Fibroblast of lung (primary cell): Measurements from ENCODE around the gene ATF6B. TPM values are rescaled to one million over a fixed set of nuclear protein-coding genes. Genes with fewer than 3 reads are reported as not detected.

Experiments
- DNase-seq, 2 donors: peaks; one replicate each; pipeline versions ENCODE4 v3.0.0 to v3.0.0-alpha.2; 2010; ENCODE audit warnings: low read depth in 2 of 2
- H2AFZ ChIP-seq: 2 replicates; pipeline ENCODE4 v1.5.1; 2012; ENCODE audit warnings: low read length, control low read depth, inconsistent platforms
- H3K27ac ChIP-seq: 2 replicates; pipeline ENCODE4 v1.5.1; 2011; ENCODE audit warnings: low read length, control low read depth; ENCODE audit not compliant: insufficient read depth
- H3K27me3 ChIP-seq: 2 replicates; pipeline ENCODE4 v1.5.1; 2011; ENCODE audit warnings: mild to moderate bottlenecking, low read length; ENCODE audit not compliant: control insufficient read depth, insufficient read depth
- H3K36me3 ChIP-seq: 2 replicates; pipeline ENCODE4 v1.5.1; 2011; ENCODE audit warnings: low read length; ENCODE audit not compliant: control insufficient read depth, insufficient read depth
- H3K4me1 ChIP-seq: 2 replicates; pipeline ENCODE4 v1.5.1; 2011; ENCODE audit warnings: low read length; ENCODE audit not compliant: control insufficient read depth, insufficient read depth; ENCODE audit errors: extremely low read depth
- H3K4me2 ChIP-seq: 2 replicates; pipeline ENCODE4 v1.5.1; 2011; ENCODE audit warnings: low read length, control low read depth; ENCODE audit not compliant: insufficient read depth; ENCODE audit errors: extremely low read depth
- H3K4me3 ChIP-seq, 4 experiments: fragments of 200-600 bp in 1 of 4; sonication (generic) in 1 of 4; replicated peaks in 1 of 4; 2 replicates each; pipeline ENCODE4 v1.5.1; 2011 to 2016; ENCODE audit warnings: low read length in 4 of 4, low read depth in 3 of 4, mild to moderate bottlenecking in 3 of 4, control low read depth in 2 of 4, inconsistent platforms in 1 of 4, mixed read lengths in 1 of 4; ENCODE audit not compliant: insufficient read depth in 1 of 4; ENCODE audit errors: control extremely low read depth in 1 of 4
- H3K79me2 ChIP-seq: 2 replicates; pipeline ENCODE4 v1.5.1; 2012; ENCODE audit warnings: mild to moderate bottlenecking, low read length, inconsistent platforms; ENCODE audit not compliant: control insufficient read depth, insufficient read depth
- H3K9ac ChIP-seq: 2 replicates; pipeline ENCODE4 v1.5.1; 2011; ENCODE audit warnings: mild to moderate bottlenecking, low read length, control low read depth; ENCODE audit not compliant: insufficient read depth
- H3K9me3 ChIP-seq: 2 replicates; pipeline ENCODE4 v1.5.1; 2012; ENCODE audit warnings: low read depth, low read length; ENCODE audit not compliant: control insufficient read depth, insufficient read depth
- H4K20me1 ChIP-seq: 2 replicates; pipeline ENCODE4 v1.5.1; 2011; ENCODE audit warnings: low read length; ENCODE audit not compliant: control insufficient read depth, insufficient read depth; ENCODE audit errors: extremely low read depth
- EZH2 ChIP-seq: IDR thresholded peaks from 2 replicates; pipeline ENCODE4 v1.5.1; 2012; ENCODE audit warnings: low read length, control low read depth, mild to moderate bottlenecking; ENCODE audit errors: missing control alignments
- polyA plus RNA-seq, 2 donors: library from polyadenylated mRNA; depleted of rRNA in 1 of 2; stranded (reverse) in 1 of 2; unstranded in 1 of 2; fragments of >200 nt; gene quantifications; 2 replicates each; pipeline ENCODE4 v1.2.1, GENCODE V29; 2011 to 2012; ENCODE audit warnings: missing spikeins in 1 of 2
- total RNA-seq: library from RNA; depleted of rRNA; stranded (reverse); fragments of >200 nt; gene quantifications from 2 replicates; pipeline ENCODE4 v1.2.1, GENCODE V29; 2014
- TF ChIP-seq, protein P1 (sequence below), 2 donors: IDR thresholded peaks in 1 of 2; conservative IDR thresholded peaks in 1 of 2; 1 replicate in 1 of 2; 2 replicates in 1 of 2; pipeline ENCODE4 v1.5.1; 2011 to 2012; ENCODE audit warnings: low read length in 2 of 2, control low read depth in 1 of 2, inconsistent platforms in 1 of 2, low read depth in 1 of 2, mild to moderate bottlenecking in 1 of 2

The ATF6B gene
- total and polyA plus RNA-seq, 2 donors (not counting 1 experiment from before 2014, with no cell fraction given) = 15.7 to 36.2 TPM

DNA sequence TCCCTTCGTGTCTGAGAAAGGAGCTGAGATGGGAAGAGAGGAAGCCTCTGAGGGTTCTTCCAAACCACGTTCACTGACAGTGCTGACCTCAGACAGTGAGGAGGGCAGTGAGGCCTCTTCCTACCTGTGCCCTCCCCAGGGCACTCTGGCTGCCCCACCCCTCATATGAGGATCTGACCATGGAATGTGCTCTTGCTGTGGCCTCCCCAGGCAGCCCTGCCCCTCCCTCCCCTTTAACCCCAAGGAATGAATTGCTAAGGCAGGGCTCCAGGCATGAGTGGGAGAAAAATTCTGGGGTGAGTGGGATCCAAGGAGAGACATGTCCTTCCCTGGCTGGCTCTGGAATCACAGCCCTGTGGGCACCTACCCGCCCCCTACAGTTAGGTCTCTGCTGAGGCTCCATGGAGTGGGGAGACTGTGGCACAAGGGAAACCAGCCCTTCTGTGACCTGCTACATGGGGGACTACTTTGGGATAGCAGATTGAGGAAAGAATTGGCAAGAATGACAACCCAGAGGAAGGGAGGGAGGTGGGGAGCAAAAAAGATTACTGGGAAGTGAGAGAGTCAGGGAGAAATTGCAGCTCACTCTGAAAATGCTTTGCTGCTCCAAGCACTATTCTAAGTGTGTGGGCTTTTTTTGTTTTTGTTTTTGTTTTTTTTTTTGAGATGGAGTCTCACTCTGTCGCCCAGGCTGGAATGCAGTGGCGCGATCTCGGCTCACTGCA, 48.3 kb downstream of the ATF6B start:
- H3K27ac ChIP-seq = no peak overlapping the region

DNA sequence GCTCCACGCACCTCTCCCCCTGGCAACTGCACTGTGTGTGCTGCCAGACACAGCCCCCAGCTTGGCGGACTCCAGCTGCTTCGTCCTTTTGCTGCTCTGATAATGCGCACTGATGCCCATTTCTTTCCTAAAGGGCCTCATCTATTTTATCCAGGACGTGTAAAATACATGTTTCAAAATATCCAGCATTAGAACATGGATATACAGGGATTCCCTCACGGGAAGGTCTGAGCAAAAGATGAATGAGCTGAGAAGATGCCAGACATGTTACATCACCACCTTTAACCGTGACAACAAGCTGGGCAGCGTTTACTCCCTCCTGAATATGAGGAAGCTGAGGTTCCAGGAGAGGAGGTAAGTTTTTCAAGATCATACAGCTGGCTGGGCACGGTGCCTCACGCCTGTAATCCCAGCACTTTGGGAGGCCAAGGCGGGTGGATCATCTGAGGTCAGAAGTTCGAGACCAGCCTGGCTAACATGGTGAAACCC, 51.7 kb downstream of the ATF6B start:
- H3K36me3 ChIP-seq = no peaks in the 10 kb centered on the region
- no peak overlapping the region for H3K4me2 ChIP-seq
- H3K4me1 ChIP-seq = peaks cover 19% of the 10 kb centered on the region
- peak; percentile 59 to 87 for DNase-seq
- no peaks in the 10 kb centered on the region for H4K20me1 ChIP-seq
- H3K27me3 ChIP-seq = no peaks in the 10 kb centered on the region
- no peak for TF ChIP-seq EZH2
- TF ChIP-seq, protein P1, sequence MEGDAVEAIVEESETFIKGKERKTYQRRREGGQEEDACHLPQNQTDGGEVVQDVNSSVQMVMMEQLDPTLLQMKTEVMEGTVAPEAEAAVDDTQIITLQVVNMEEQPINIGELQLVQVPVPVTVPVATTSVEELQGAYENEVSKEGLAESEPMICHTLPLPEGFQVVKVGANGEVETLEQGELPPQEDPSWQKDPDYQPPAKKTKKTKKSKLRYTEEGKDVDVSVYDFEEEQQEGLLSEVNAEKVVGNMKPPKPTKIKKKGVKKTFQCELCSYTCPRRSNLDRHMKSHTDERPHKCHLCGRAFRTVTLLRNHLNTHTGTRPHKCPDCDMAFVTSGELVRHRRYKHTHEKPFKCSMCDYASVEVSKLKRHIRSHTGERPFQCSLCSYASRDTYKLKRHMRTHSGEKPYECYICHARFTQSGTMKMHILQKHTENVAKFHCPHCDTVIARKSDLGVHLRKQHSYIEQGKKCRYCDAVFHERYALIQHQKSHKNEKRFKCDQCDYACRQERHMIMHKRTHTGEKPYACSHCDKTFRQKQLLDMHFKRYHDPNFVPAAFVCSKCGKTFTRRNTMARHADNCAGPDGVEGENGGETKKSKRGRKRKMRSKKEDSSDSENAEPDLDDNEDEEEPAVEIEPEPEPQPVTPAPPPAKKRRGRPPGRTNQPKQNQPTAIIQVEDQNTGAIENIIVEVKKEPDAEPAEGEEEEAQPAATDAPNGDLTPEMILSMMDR (conservative IDR thresholded peaks at IDR 0.05 in 1 of 2, IDR thresholded peaks at IDR 0.05 in 1 of 2; ENCODE audit: low read depth in 1 of 2, low read length in 2 of 2) = no peak
- no peak overlapping the region for H3K4me3 ChIP-seq
- H3K9ac ChIP-seq = no peak overlapping the region
- no peaks in the 10 kb centered on the region for H3K79me2 ChIP-seq
- no peak overlapping the region for H3K27ac ChIP-seq
- H3K9me3 ChIP-seq = no peaks in the 10 kb centered on the region
- H2AFZ ChIP-seq = no peak overlapping the region

More for the DNA sequence above, 48.3 kb downstream of the ATF6B start:
- Histone ChIP-seq H3K9ac (no peak overlapping the region), H3K4me2 (no peak overlapping the region), H4K20me1 (no peaks in the 10 kb centered on the region), H3K4me1 (peaks cover 38% of the 10 kb centered on the region), H3K36me3 (no peaks in the 10 kb centered on the region), H2AFZ (no peak overlapping the region), H3K9me3 (no peaks in the 10 kb centered on the region), H3K79me2 (no peaks in the 10 kb centered on the region), H3K27me3 (no peaks in the 10 kb centered on the region), H3K4me3 (no peak overlapping the region)
- TF ChIP-seq, protein P1 (conservative IDR thresholded peaks at IDR 0.05 in 1 of 2, IDR thresholded peaks at IDR 0.05 in 1 of 2; ENCODE audit: low read depth in 1 of 2, low read length in 2 of 2) = no peak
- DNase-seq = no peak

DNA sequence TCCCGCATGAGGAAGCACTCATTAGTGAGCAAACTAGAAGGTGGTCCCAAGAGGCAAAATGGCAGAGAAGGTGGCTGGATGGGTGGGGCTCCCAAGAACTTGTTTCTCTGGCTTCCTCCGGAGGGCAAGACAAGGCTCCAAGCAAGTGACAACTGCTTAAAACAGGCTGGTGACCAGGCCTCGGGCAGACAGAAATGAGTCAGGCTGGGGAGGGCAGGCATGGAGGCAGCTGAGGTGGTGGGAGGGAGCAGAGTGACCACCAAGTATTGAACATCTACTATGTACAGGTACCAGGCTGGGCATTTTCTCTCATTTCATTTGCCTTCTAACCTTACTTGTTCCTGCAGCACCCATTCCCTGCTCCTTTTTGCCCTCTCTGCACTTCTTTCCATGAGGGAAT, 52.3 kb downstream of the ATF6B start:
- H3K36me3 ChIP-seq = peaks cover 1% of the 10 kb centered on the region
- H4K20me1 ChIP-seq = no peaks in the 10 kb centered on the region
- H3K4me1 ChIP-seq = peaks cover 15% of the 10 kb centered on the region
- DNase-seq = no peak
- no peak overlapping the region for H2AFZ ChIP-seq
- H3K9ac ChIP-seq = no peak overlapping the region
- H3K4me2 ChIP-seq = no peak overlapping the region
- no peaks in the 10 kb centered on the region for H3K9me3 ChIP-seq
- TF ChIP-seq, protein P1 (conservative IDR thresholded peaks at IDR 0.05 in 1 of 2, IDR thresholded peaks at IDR 0.05 in 1 of 2; ENCODE audit: low read depth in 1 of 2, low read length in 2 of 2) = no peak
- no peak for TF ChIP-seq EZH2
- H3K27ac ChIP-seq = no peak overlapping the region
- H3K79me2 ChIP-seq = no peaks in the 10 kb centered on the region
- H3K4me3 ChIP-seq = no peak overlapping the region
- H3K27me3 ChIP-seq = no peaks in the 10 kb centered on the region
